GM12891 (cell line): ENCODE results near the gene STYXL2.

Source experiments
- DNase-seq: peaks from one replicate; pipeline ENCODE4 v3.0.0; 2011; ENCODE audit warnings: low spot score; ENCODE audit not compliant: insufficient read length
- FAIRE-seq: peaks from 2 replicates; lab custom pipeline; 2011; peaks lifted over from hg19 to GRCh38; lab: Jason Lieb, UNC
- PAX5 ChIP-seq: IDR thresholded peaks from 2 replicates; pipeline ENCODE4 v1.6.1; 2011; ENCODE audit warnings: low read length, moderate library complexity, mild to moderate bottlenecking; ENCODE audit not compliant: insufficient read depth, severe bottlenecking
- POLR2A ChIP-seq: IDR thresholded peaks from 2 replicates; pipeline ENCODE4 v1.6.1; 2011; ENCODE audit warnings: low read depth, low read length, control low read depth
- POLR2AphosphoS5 ChIP-seq: IDR thresholded peaks from 2 replicates; pipeline ENCODE4 v1.6.1; 2011; ENCODE audit warnings: low read depth, low read length, control low read depth
- POU2F2 ChIP-seq: IDR thresholded peaks from 2 replicates; pipeline ENCODE4 v1.6.1; 2011; ENCODE audit warnings: low read depth, mild to moderate bottlenecking, control low read depth, low read length, moderate library complexity
- SPI1 ChIP-seq: IDR thresholded peaks from 2 replicates; pipeline ENCODE4 v1.6.1; 2011; ENCODE audit warnings: low read depth, low read length, control low read depth
- TAF1 ChIP-seq: IDR thresholded peaks from 2 replicates; pipeline ENCODE4 v1.6.1; 2011; ENCODE audit warnings: low read depth, low read length, control low read depth

STYXL2 gene

GRCh38 chr1:167060141-167061072, 33.5 kb upstream of the STYXL2 start:
- no peak for TF ChIP-seq POLR2A
- TF ChIP-seq PAX5: no peak
- no peak for TF ChIP-seq TAF1
- no peak for TF ChIP-seq SPI1
- no peak for TF ChIP-seq POU2F2
- no peak for TF ChIP-seq POLR2AphosphoS5
- DNase-seq: no peak

GRCh38 chr1:167061073-167061464, 32.8 kb upstream of the STYXL2 start:
- no peak for FAIRE-seq
- DNase-seq: no peak
- TF ChIP-seq POU2F2: no peak
- TF ChIP-seq TAF1: no peak
- TF ChIP-seq POLR2AphosphoS5: no peak
- TF ChIP-seq POLR2A: no peak
- TF ChIP-seq PAX5: no peak
- no peak for TF ChIP-seq SPI1

More at GRCh38 chr1:167060141-167061072, 33.5 kb upstream of the STYXL2 start:
- no peak for FAIRE-seq

- TF ChIP-seq POU2F2 (no peak), POLR2AphosphoS5 (no peak), TAF1 (no peak), SPI1 (no peak), POLR2A (no peak), PAX5 (no peak)
- DNase-seq (no peak), FAIRE-seq (no peak)
Measured at GRCh38 chr1:167064621-167065020, 29.3 kb upstream of the STYXL2 start.

- TF ChIP-seq TAF1 (no peak), POLR2A (no peak), SPI1 (no peak), POLR2AphosphoS5 (no peak), POU2F2 (no peak), PAX5 (no peak)
- FAIRE-seq (no peak), DNase-seq (no peak)
Measured at GRCh38 chr1:167065471-167065870, 28.4 kb upstream of the STYXL2 start.

GRCh38 chr1:167066333-167067122, 27.3 kb upstream of the STYXL2 start:
- TF ChIP-seq PAX5 (no peak), POU2F2 (no peak), TAF1 (no peak), POLR2A (no peak), SPI1 (no peak), POLR2AphosphoS5 (no peak)
- DNase-seq (peak; percentile 82), FAIRE-seq (peak; percentile 55)

GRCh38 chr1:167067904-167068303, 26.0 kb upstream of the STYXL2 start:
- FAIRE-seq (no peak), DNase-seq (no peak)
- TF ChIP-seq SPI1: no peak
- TF ChIP-seq TAF1: no peak
- TF ChIP-seq POLR2A: no peak
- TF ChIP-seq POLR2AphosphoS5: no peak
- no peak for TF ChIP-seq POU2F2
- no peak for TF ChIP-seq PAX5

- no peak for TF ChIP-seq SPI1
- no peak for TF ChIP-seq PAX5
- no peak for TF ChIP-seq POLR2AphosphoS5
- TF ChIP-seq POU2F2: no peak
- TF ChIP-seq TAF1: no peak
- TF ChIP-seq POLR2A: no peak
- DNase-seq: no peak
- FAIRE-seq: no peak
Measured at GRCh38 chr1:167068761-167069160, 25.1 kb upstream of the STYXL2 start.

GRCh38 chr1:167071286-167071685, 22.6 kb upstream of the STYXL2 start:
- DNase-seq: no peak
- TF ChIP-seq PAX5: no peak
- no peak for TF ChIP-seq POU2F2
- TF ChIP-seq POLR2AphosphoS5: no peak
- no peak for TF ChIP-seq SPI1
- no peak for TF ChIP-seq TAF1
- no peak for TF ChIP-seq POLR2A
- FAIRE-seq: no peak

GRCh38 chr1:167076136-167076710, 17.7 kb upstream of the STYXL2 start:
- no peak for FAIRE-seq

More at GRCh38 chr1:167076136-167076710, 17.7 kb upstream of the STYXL2 start:
- no peak for TF ChIP-seq POLR2A
- no peak for TF ChIP-seq TAF1
- TF ChIP-seq POLR2AphosphoS5: no peak
- TF ChIP-seq PAX5: no peak
- TF ChIP-seq SPI1: no peak
- TF ChIP-seq POU2F2: no peak
- no peak for DNase-seq
